A673 (cell line): ENCODE results near the gene SHISAL1. TPM values are rescaled to one million over a fixed set of nuclear protein-coding genes. Genes with fewer than 3 reads are reported as not detected.

Source experiments
- BruUV-seq: library from RNA; stranded (reverse); fragments of 400-500 nt; replicated peaks from 2 replicates; lab custom pipeline; 2021; lab: Mats Ljungman, UMichigan
- CTCF ChIA-PET: fragments of 300-600 bp; sonication (Branson Sonifier 250); formaldehyde crosslinking; loops from one replicate; lab custom pipeline; 2022; ENCODE audit warnings: antibody characterized with exemption; lab: Charles Lee
- POLR2A ChIA-PET: fragments of 300-600 bp; sonication (Branson Sonifier 250); formaldehyde crosslinking; loops from one replicate; lab custom pipeline; 2022; ENCODE audit warnings: antibody characterized with exemption; ENCODE audit not compliant: low non-redundant PET; lab: Charles Lee
- DNase-seq: peaks from one replicate; pipeline ENCODE4 v3.0.0-alpha.2; 2015; ENCODE audit warnings: low spot score
- H3K27ac ChIP-seq: fragments of 200-600 bp; sonication (generic); 2 replicates; pipeline ENCODE4 v1.5.1; 2016; ENCODE audit warnings: mixed run types, low read depth, mild to moderate bottlenecking, mixed read lengths, antibody characterized with exemption, low read length; ENCODE audit not compliant: poor library complexity, severe bottlenecking
- H3K27me3 ChIP-seq: fragments of 200-600 bp; sonication (generic); replicated peaks from 2 replicates; pipeline ENCODE4 v1.6.1; 2017; ENCODE audit warnings: mixed run types, low read depth, mild to moderate bottlenecking, mixed read lengths, antibody characterized with exemption, low read length; ENCODE audit not compliant: insufficient read depth, poor library complexity
- H3K36me3 ChIP-seq: fragments of 200-600 bp; sonication (generic); 2 replicates; pipeline ENCODE4 v1.6.1; 2016; ENCODE audit warnings: mixed run types, mild to moderate bottlenecking, mixed read lengths, antibody characterized with exemption, low read length; ENCODE audit not compliant: insufficient read depth, poor library complexity, severe bottlenecking
- H3K4me1 ChIP-seq: fragments of 200-600 bp; sonication (generic); 2 replicates; pipeline ENCODE4 v1.6.1; 2017; ENCODE audit warnings: mixed run types, mild to moderate bottlenecking, mixed read lengths, antibody characterized with exemption, low read length; ENCODE audit not compliant: insufficient read depth, poor library complexity, severe bottlenecking
- H3K4me3 ChIP-seq: fragments of 200-600 bp; sonication (generic); 2 replicates; pipeline ENCODE4 v1.5.1; 2016; ENCODE audit warnings: low read depth, mixed run types, mild to moderate bottlenecking, mixed read lengths, low read length; ENCODE audit not compliant: poor library complexity, severe bottlenecking
- H3K9me3 ChIP-seq: fragments of 200-600 bp; sonication (generic); 2 replicates; pipeline ENCODE4 v1.6.1; 2016; ENCODE audit warnings: mixed run types, low read depth, mild to moderate bottlenecking, mixed read lengths, antibody characterized with exemption, low read length; ENCODE audit not compliant: poor library complexity, severe bottlenecking
- EZH2 ChIP-seq: fragments of 200-600 bp; sonication (generic); IDR thresholded peaks from 2 replicates; pipeline ENCODE4 v1.6.1; 2017; ENCODE audit warnings: borderline replicate concordance, low read depth, mild to moderate bottlenecking, mixed read lengths, antibody characterized with exemption, low read length; ENCODE audit not compliant: poor library complexity, severe bottlenecking
- intact Hi-C: fragments of 100-400 bp; cut with micrococcal nuclease; formaldehyde crosslinking; loops from one replicate; pipeline ENCODE4 v1.10.0; 2022; ENCODE audit not compliant: unreplicated experiment
- total RNA-seq: library from RNA; stranded (reverse); gene quantifications from 2 replicates; pipeline ENCODE4 v1.2.3, GENCODE V29; 2021
- TF ChIP-seq, protein P1 (sequence below): fragments of 300-800, 200-600 bp; sonication (generic); conservative IDR thresholded peaks from 2 replicates; pipeline ENCODE4 v1.5.1; 2017; ENCODE audit warnings: low read depth, mild to moderate bottlenecking, antibody characterized with exemption, low read length, moderate library complexity, mixed read lengths

SHISAL1 gene
- total RNA-seq, 1 experiment from 2014 or later, result 1.8 TPM

DNA sequence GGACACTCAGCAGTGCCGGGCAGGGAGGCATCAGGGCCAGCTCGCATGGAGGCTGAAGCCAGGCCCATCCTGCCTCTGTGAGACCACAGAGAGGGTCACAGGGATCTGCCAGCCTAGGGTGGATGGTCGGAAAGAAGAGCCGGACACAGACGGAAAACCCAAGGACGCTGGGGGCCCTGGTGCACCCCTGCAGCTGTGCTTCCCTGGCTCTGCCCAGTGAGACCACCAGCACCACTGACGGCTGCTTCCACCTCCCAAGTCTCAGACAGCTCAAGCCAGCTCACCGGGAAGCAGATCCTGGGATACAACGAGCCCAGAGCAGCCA is 42.2 kb downstream of the SHISAL1 start:
- no peaks in the 10 kb centered on the region for H3K9me3 ChIP-seq
- no peak for DNase-seq
- ChIA-PET CTCF (no interaction called here), POLR2A (no interaction called here)
- H3K4me3 ChIP-seq, result no peak overlapping the region
- intact Hi-C loops, result no loop called here
- TF ChIP-seq, protein P1, sequence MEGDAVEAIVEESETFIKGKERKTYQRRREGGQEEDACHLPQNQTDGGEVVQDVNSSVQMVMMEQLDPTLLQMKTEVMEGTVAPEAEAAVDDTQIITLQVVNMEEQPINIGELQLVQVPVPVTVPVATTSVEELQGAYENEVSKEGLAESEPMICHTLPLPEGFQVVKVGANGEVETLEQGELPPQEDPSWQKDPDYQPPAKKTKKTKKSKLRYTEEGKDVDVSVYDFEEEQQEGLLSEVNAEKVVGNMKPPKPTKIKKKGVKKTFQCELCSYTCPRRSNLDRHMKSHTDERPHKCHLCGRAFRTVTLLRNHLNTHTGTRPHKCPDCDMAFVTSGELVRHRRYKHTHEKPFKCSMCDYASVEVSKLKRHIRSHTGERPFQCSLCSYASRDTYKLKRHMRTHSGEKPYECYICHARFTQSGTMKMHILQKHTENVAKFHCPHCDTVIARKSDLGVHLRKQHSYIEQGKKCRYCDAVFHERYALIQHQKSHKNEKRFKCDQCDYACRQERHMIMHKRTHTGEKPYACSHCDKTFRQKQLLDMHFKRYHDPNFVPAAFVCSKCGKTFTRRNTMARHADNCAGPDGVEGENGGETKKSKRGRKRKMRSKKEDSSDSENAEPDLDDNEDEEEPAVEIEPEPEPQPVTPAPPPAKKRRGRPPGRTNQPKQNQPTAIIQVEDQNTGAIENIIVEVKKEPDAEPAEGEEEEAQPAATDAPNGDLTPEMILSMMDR, result no peak
- TF ChIP-seq EZH2, result no peak
- H3K4me1 ChIP-seq, result no peaks in the 10 kb centered on the region
- H3K27me3 ChIP-seq, result no peaks in the 10 kb centered on the region
- no TSS peak for BruUV-seq
- H3K36me3 ChIP-seq, result no peaks in the 10 kb centered on the region
- no peak overlapping the region for H3K27ac ChIP-seq

DNA sequence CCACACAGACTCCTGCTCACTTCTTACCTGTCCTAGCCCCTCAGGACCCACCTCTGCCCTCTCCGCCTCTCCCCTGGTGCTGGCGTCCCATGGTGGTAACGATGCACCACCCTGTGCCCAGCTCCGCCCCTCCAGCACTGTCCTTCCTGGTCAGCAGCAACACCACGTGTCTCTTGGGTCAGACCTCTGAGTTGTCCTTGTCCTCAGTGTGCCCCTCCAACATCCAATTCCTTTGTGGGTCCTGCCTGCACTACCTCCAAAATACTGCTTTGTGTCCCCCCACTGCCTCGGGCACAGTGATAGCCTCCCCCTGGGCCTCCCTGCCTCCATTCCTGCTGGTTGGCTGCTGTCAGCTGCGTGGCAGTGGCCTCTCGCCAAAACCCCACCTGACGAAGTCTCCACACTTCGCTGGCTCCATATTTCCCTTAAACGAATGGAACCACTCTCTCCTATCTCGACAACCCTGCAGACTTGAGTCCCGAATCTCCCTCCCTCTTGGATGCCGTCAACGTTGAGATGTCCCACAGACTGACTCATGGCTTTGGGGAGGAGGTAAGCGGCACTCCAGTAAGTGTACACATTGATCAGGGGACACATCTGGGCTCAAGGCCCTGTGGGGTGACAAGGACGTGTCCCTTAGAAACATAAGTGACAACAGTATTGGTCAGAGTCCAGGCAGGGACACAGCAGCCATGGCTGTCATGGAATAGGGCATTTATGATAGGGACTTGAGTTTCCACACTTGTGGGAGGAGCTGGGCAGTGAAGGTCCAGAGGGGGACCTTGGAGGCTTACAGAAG is 42.8 kb downstream of the SHISAL1 start:
- no TSS peak for BruUV-seq
- no peak for DNase-seq
- intact Hi-C loops, result no loop called here
- CTCF ChIA-PET, result no interaction called here
- no peaks in the 10 kb centered on the region for H3K36me3 ChIP-seq
- H3K27me3 ChIP-seq, result no peaks in the 10 kb centered on the region
- no peaks in the 10 kb centered on the region for H3K4me1 ChIP-seq
- POLR2A ChIA-PET, result no interaction called here
- no peak overlapping the region for H3K27ac ChIP-seq
- no peak overlapping the region for H3K4me3 ChIP-seq
- TF ChIP-seq, protein P1, result no peak
- TF ChIP-seq EZH2, result no peak
- H3K9me3 ChIP-seq, result no peaks in the 10 kb centered on the region

DNA sequence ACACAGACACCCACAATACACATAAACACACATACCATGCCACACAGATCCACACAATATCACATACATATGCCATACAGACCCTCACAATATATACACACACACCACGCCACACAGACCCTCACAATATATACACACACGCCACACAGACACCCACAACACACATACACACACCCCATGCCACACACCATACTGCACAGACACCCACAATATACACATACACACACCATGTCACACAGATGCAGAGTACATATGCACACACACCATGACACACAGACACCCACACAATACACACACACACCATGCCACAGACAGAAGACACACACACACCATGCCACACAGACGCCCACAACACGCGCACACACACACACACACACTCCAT is 43.6 kb downstream of the SHISAL1 start:
- ChIA-PET CTCF (no interaction called here), POLR2A (no interaction called here)
- DNase-seq, result no peak
- Histone ChIP-seq H3K4me3 (no peak overlapping the region), H3K27me3 (no peaks in the 10 kb centered on the region), H3K4me1 (no peaks in the 10 kb centered on the region), H3K36me3 (no peaks in the 10 kb centered on the region), H3K27ac (no peak overlapping the region), H3K9me3 (no peaks in the 10 kb centered on the region)
- BruUV-seq, result no TSS peak
- intact Hi-C loops, result no loop called here
- TF ChIP-seq, protein P1, result no peak
- no peak for TF ChIP-seq EZH2
